ENCODE results near the gene GASK1A.
A peak's percentile ranks its signal among the peaks of the same experiment; 100 is the strongest.
"Not testable (repeated sequence)": the region's sequence is repeated elsewhere in the genome, so short reads cannot be mapped to it uniquely, and the experiment has no call there.

Gene GASK1A

GRCh38 chr3:42960786-42961185 is 18.3 kb upstream of the GASK1A start:
- Histone ChIP-seq H3K36me3 (ENCODE audit: control insufficient read depth in 2 of 2, insufficient read depth in 2 of 2, low read length in 2 of 2) (no peaks in the 10 kb centered on the region), H3K9me3 (ENCODE audit: control insufficient read depth in 2 of 2, low read length in 2 of 2) (no peaks in the 10 kb centered on the region), H3K27ac (ENCODE audit: low read length) (no peak overlapping the region), H3K4me3 (ENCODE audit: low read length in 2 of 2) (no peak overlapping the region), H3K27me3 (ENCODE audit: control insufficient read depth in 1 of 2, insufficient read depth in 2 of 2, low read length in 2 of 2) (no peaks in the 10 kb centered on the region), H3K4me1 (ENCODE audit: control insufficient read depth, insufficient read depth, low read length) (no peaks in the 10 kb centered on the region), H3K9ac (ENCODE audit: low read length in 2 of 2) (no peak overlapping the region)

- Histone ChIP-seq H3K36me3 (ENCODE audit: control insufficient read depth in 2 of 2, insufficient read depth in 2 of 2, low read length in 2 of 2) (no peaks in the 10 kb centered on the region), H3K9me3 (ENCODE audit: control insufficient read depth in 2 of 2, low read length in 2 of 2) (no peaks in the 10 kb centered on the region), H3K4me3 (ENCODE audit: low read length in 2 of 2) (no peak overlapping the region), H3K27ac (ENCODE audit: low read length) (no peak overlapping the region), H3K9ac (ENCODE audit: low read length in 2 of 2) (no peak overlapping the region), H3K27me3 (ENCODE audit: control insufficient read depth in 1 of 2, insufficient read depth in 2 of 2, low read length in 2 of 2) (no peaks in the 10 kb centered on the region), H3K4me1 (ENCODE audit: control insufficient read depth, insufficient read depth, low read length) (no peaks in the 10 kb centered on the region)
Measured at GRCh38 chr3:42961633-42962032, 17.5 kb upstream of the GASK1A start.

GRCh38 chr3:42963269-42963668 is 15.8 kb upstream of the GASK1A start:
- Histone ChIP-seq H3K4me3 (ENCODE audit: low read length in 2 of 2) (no peak overlapping the region), H3K9me3 (ENCODE audit: control insufficient read depth in 2 of 2, low read length in 2 of 2) (no peaks in the 10 kb centered on the region), H3K9ac (ENCODE audit: low read length in 2 of 2) (no peak overlapping the region), H3K27me3 (ENCODE audit: control insufficient read depth in 1 of 2, insufficient read depth in 2 of 2, low read length in 2 of 2) (no peaks in the 10 kb centered on the region), H3K27ac (ENCODE audit: low read length) (no peak overlapping the region), H3K4me1 (ENCODE audit: control insufficient read depth, insufficient read depth, low read length) (no peaks in the 10 kb centered on the region), H3K36me3 (ENCODE audit: control insufficient read depth in 2 of 2, insufficient read depth in 2 of 2, low read length in 2 of 2) (no peaks in the 10 kb centered on the region)

- Histone ChIP-seq H3K9ac (ENCODE audit: low read length in 2 of 2) (no peak overlapping the region), H3K27ac (ENCODE audit: low read length) (no peak overlapping the region), H3K4me3 (ENCODE audit: low read length in 2 of 2) (no peak overlapping the region), H3K36me3 (ENCODE audit: control insufficient read depth in 2 of 2, insufficient read depth in 2 of 2, low read length in 2 of 2) (no peaks in the 10 kb centered on the region), H3K4me1 (ENCODE audit: control insufficient read depth, insufficient read depth, low read length) (no peaks in the 10 kb centered on the region), H3K9me3 (ENCODE audit: control insufficient read depth in 2 of 2, low read length in 2 of 2) (no peaks in the 10 kb centered on the region), H3K27me3 (ENCODE audit: control insufficient read depth in 1 of 2, insufficient read depth in 2 of 2, low read length in 2 of 2) (no peaks in the 10 kb centered on the region)
Measured at GRCh38 chr3:42964266-42964665, 14.8 kb upstream of the GASK1A start.

- no peak overlapping the region for H3K4me3 ChIP-seq (ENCODE audit: low read length in 2 of 2)
- no peaks in the 10 kb centered on the region for H3K27me3 ChIP-seq (ENCODE audit: control insufficient read depth in 1 of 2, insufficient read depth in 2 of 2, low read length in 2 of 2)
- no peaks in the 10 kb centered on the region for H3K4me1 ChIP-seq (ENCODE audit: control insufficient read depth, insufficient read depth, low read length)
- H3K9me3 ChIP-seq (ENCODE audit: control insufficient read depth in 2 of 2, low read length in 2 of 2), result no peaks in the 10 kb centered on the region
- H3K36me3 ChIP-seq (ENCODE audit: control insufficient read depth in 2 of 2, insufficient read depth in 2 of 2, low read length in 2 of 2), result no peaks in the 10 kb centered on the region
- H3K27ac ChIP-seq (ENCODE audit: low read length), result no peak overlapping the region
- no peak overlapping the region for H3K9ac ChIP-seq (ENCODE audit: low read length in 2 of 2)
Measured at GRCh38 chr3:42970557-42970956, 8.6 kb upstream of the GASK1A start.

- no peak overlapping the region for H3K9ac ChIP-seq (ENCODE audit: low read length in 2 of 2)
- no peak overlapping the region for H3K27ac ChIP-seq (ENCODE audit: low read length)
- H3K9me3 ChIP-seq (ENCODE audit: control insufficient read depth in 2 of 2, low read length in 2 of 2), result no peaks in the 10 kb centered on the region
- H3K27me3 ChIP-seq (ENCODE audit: control insufficient read depth in 1 of 2, insufficient read depth in 2 of 2, low read length in 2 of 2), result no peaks in the 10 kb centered on the region
- H3K4me3 ChIP-seq (ENCODE audit: low read length in 2 of 2), result no peak overlapping the region
- H3K36me3 ChIP-seq (ENCODE audit: control insufficient read depth in 2 of 2, insufficient read depth in 2 of 2, low read length in 2 of 2), result no peaks in the 10 kb centered on the region
- H3K4me1 ChIP-seq (ENCODE audit: control insufficient read depth, insufficient read depth, low read length), result no peaks in the 10 kb centered on the region
Measured at GRCh38 chr3:42970976-42971772, 7.9 kb upstream of the GASK1A start.

GRCh38 chr3:42974906-42975305 is 4.2 kb upstream of the GASK1A start:
- H3K27me3 ChIP-seq (ENCODE audit: control insufficient read depth in 1 of 2, insufficient read depth in 2 of 2, low read length in 2 of 2); H3K27ac ChIP-seq (ENCODE audit: low read length); H3K36me3 ChIP-seq (ENCODE audit: control insufficient read depth in 2 of 2, insufficient read depth in 2 of 2, low read length in 2 of 2); H3K9ac ChIP-seq (ENCODE audit: low read length in 2 of 2); H3K9me3 ChIP-seq (ENCODE audit: control insufficient read depth in 2 of 2, low read length in 2 of 2); H3K4me3 ChIP-seq (ENCODE audit: low read length in 2 of 2): not testable (repeated sequence)
- H3K4me1 ChIP-seq (ENCODE audit: control insufficient read depth, insufficient read depth, low read length), result peaks cover 12% of the 10 kb centered on the region

- Histone ChIP-seq H3K4me3 (ENCODE audit: low read length in 2 of 2) (no peak overlapping the region), H3K4me1 (ENCODE audit: control insufficient read depth, insufficient read depth, low read length) (peaks cover 18% of the 10 kb centered on the region), H3K27me3 (ENCODE audit: control insufficient read depth in 1 of 2, insufficient read depth in 2 of 2, low read length in 2 of 2) (no peaks in the 10 kb centered on the region), H3K27ac (ENCODE audit: low read length) (no peak overlapping the region), H3K9me3 (ENCODE audit: control insufficient read depth in 2 of 2, low read length in 2 of 2) (peaks cover 0 to 3% of the 10 kb centered on the region in 2 donors), H3K36me3 (ENCODE audit: control insufficient read depth in 2 of 2, insufficient read depth in 2 of 2, low read length in 2 of 2) (no peaks in the 10 kb centered on the region), H3K9ac (ENCODE audit: low read length in 2 of 2) (no peak overlapping the region)
Measured at GRCh38 chr3:42975456-42975855, 3.7 kb upstream of the GASK1A start.

- Histone ChIP-seq H3K9ac (ENCODE audit: low read length in 2 of 2) (no peak overlapping the region), H3K36me3 (ENCODE audit: control insufficient read depth in 2 of 2, insufficient read depth in 2 of 2, low read length in 2 of 2) (no peaks in the 10 kb centered on the region), H3K27me3 (ENCODE audit: control insufficient read depth in 1 of 2, insufficient read depth in 2 of 2, low read length in 2 of 2) (no peaks in the 10 kb centered on the region), H3K27ac (ENCODE audit: low read length) (no peak overlapping the region), H3K9me3 (ENCODE audit: control insufficient read depth in 2 of 2, low read length in 2 of 2) (peaks cover 0 to 3% of the 10 kb centered on the region in 2 donors), H3K4me3 (ENCODE audit: low read length in 2 of 2) (no peak overlapping the region), H3K4me1 (ENCODE audit: control insufficient read depth, insufficient read depth, low read length) (peaks cover 21% of the 10 kb centered on the region)
Measured at GRCh38 chr3:42975955-42976354, 3.2 kb upstream of the GASK1A start.

- peaks cover 24% of the 10 kb centered on the region for H3K4me1 ChIP-seq (ENCODE audit: control insufficient read depth, insufficient read depth, low read length)
- peak overlapping the region; percentile 45 to 84 for H3K4me3 ChIP-seq (ENCODE audit: low read length in 2 of 2)
- no peaks in the 10 kb centered on the region for H3K36me3 ChIP-seq (ENCODE audit: control insufficient read depth in 2 of 2, insufficient read depth in 2 of 2, low read length in 2 of 2)
- peak overlapping the region in 1 of 2 donors; percentile 27 for H3K9ac ChIP-seq (ENCODE audit: low read length in 2 of 2)
- H3K9me3 ChIP-seq (ENCODE audit: control insufficient read depth in 2 of 2, low read length in 2 of 2), result peaks cover 0 to 3% of the 10 kb centered on the region in 2 donors
- H3K27ac ChIP-seq (ENCODE audit: low read length), result no peak overlapping the region
- no peaks in the 10 kb centered on the region for H3K27me3 ChIP-seq (ENCODE audit: control insufficient read depth in 1 of 2, insufficient read depth in 2 of 2, low read length in 2 of 2)
Measured at GRCh38 chr3:42980209-42980608, 1.1 kb downstream of the GASK1A start.

- Histone ChIP-seq H3K4me3 (ENCODE audit: low read length in 2 of 2) (peak overlapping the region; percentile 45 to 84), H3K9ac (ENCODE audit: low read length in 2 of 2) (no peak overlapping the region), H3K27ac (ENCODE audit: low read length) (no peak overlapping the region), H3K27me3 (ENCODE audit: control insufficient read depth in 1 of 2, insufficient read depth in 2 of 2, low read length in 2 of 2) (no peaks in the 10 kb centered on the region), H3K4me1 (ENCODE audit: control insufficient read depth, insufficient read depth, low read length) (peaks cover 24% of the 10 kb centered on the region), H3K36me3 (ENCODE audit: control insufficient read depth in 2 of 2, insufficient read depth in 2 of 2, low read length in 2 of 2) (no peaks in the 10 kb centered on the region), H3K9me3 (ENCODE audit: control insufficient read depth in 2 of 2, low read length in 2 of 2) (peaks cover 0 to 3% of the 10 kb centered on the region in 2 donors)
Measured at GRCh38 chr3:42980909-42981308, 1.8 kb downstream of the GASK1A start.

Measured in stomach smooth muscle (tissue), 2 donors.